LNCaP clone FGC (cell line): ENCODE measurements around the gene MAML3.

Experiments
- DNase-seq: peaks from one replicate; pipeline ENCODE4 v3.0.0-alpha.2; 2011; ENCODE audit warnings: low read depth
- H3K4me3 ChIP-seq: 2 replicates; pipeline ENCODE4 v1.5.1; 2011; ENCODE audit warnings: mild to moderate bottlenecking, low read depth, low read length, control low read depth
- TF ChIP-seq, protein P1 (sequence below): IDR thresholded peaks from 2 replicates; pipeline ENCODE4 v1.5.1; 2012; ENCODE audit warnings: mild to moderate bottlenecking; ENCODE audit not compliant: control insufficient read depth, insufficient read depth; ENCODE audit errors: extremely low read depth

Gene MAML3

DNA sequence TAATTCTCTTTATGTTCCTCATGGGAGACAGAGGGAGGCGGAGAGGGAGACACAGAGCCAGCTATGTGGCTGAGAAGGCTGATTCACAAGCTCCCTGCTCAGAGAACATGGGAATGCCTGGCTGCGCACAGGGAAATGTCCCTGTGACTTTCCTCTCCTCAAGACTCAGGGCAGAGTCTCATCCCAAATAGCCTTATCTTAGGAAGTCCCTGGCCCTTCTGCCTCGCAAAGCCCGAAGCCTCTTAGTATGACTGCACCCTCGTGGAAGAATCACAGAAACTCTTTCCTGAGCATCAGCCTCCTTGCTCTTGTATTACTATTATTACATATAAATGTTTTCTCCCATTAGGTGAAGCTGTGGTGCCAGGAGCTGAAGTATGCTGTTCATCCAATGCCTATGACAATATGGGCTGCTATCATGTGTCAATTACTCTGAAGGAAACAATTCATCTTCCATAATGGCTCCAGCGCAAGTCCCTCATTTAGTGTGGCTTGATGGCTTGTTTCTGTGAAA, 257.8 kb downstream of the MAML3 start:
- H3K4me3 ChIP-seq, result no peak overlapping the region
- TF ChIP-seq, protein P1, sequence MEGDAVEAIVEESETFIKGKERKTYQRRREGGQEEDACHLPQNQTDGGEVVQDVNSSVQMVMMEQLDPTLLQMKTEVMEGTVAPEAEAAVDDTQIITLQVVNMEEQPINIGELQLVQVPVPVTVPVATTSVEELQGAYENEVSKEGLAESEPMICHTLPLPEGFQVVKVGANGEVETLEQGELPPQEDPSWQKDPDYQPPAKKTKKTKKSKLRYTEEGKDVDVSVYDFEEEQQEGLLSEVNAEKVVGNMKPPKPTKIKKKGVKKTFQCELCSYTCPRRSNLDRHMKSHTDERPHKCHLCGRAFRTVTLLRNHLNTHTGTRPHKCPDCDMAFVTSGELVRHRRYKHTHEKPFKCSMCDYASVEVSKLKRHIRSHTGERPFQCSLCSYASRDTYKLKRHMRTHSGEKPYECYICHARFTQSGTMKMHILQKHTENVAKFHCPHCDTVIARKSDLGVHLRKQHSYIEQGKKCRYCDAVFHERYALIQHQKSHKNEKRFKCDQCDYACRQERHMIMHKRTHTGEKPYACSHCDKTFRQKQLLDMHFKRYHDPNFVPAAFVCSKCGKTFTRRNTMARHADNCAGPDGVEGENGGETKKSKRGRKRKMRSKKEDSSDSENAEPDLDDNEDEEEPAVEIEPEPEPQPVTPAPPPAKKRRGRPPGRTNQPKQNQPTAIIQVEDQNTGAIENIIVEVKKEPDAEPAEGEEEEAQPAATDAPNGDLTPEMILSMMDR, result no peak
- no peak for DNase-seq

DNA sequence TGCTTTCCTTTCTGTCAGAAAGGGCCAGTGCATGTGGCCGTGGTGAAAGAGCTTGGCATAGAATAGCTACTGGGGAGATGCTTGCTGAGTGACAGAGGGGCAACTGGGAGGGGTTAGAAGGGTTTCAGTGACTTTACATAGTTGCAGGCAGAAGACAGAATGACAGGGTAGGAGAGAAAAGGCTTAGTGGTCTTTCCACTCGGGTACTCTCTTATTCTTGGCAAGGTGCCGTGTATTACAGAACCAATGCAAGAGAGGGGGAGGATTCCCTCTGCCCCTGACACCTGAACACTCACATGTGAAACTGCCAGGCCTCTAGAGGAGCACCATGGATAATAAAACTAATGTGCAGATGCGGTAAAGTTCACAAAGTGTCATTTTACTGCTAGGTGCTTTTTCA, 260.2 kb downstream of the MAML3 start:
- no peak overlapping the region for H3K4me3 ChIP-seq
- TF ChIP-seq, protein P1, result no peak
- no peak for DNase-seq

DNA sequence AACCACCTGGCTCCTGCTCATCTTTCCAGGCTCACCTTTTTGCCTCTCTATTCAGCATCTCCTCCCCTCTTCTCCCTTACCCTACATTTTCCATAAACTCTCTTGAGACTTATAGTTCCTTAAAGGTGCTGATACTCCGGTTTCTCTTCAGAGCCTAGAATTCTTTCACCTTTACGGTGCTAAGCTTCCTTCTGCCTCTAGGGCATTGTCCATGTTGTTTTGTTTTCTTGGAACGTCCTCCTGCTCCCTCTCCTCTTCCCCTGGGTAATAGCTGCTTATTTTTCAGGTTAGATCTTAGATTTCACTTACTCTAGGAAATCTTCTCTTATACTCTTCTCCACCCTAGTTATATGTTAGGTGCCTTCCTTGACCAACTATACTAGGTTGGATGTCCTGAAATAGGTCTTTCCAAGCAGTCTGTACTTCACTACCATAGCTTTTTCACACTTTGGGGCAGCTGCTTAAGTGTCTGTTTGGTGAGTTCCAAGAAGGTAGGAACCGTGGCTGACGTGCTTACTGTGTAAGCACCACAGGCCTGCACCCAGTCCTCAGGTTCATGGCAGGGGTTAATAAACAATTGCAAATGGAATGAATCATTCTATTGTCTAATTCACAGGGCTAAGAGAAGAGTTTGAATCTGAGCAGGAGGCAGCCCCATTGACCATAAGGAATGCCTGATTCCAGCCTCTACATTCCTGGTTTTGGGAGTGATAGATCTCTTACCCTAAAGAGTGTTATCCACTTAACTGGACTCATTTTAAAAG, 260.8 kb downstream of the MAML3 start:
- no peak for DNase-seq
- H3K4me3 ChIP-seq, result no peak overlapping the region
- TF ChIP-seq, protein P1, result no peak

DNA sequence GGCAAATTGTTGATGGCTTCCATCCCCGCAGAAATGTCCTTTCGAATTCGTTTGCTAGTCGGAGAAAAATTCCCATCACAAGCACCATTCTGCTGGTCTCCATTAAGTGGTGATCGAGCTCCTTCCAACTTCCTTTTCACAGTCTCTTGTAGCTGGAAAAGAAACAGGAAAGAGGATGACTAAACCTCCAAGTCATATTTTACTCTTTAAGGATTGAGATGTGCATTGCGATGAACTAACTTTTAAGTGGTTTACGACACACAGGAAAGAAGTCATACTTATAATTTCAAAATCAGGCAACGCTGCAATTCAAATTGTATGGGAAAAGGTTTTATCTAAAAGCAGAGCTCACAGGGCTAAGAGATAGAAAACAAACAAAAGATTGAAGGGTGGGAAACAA, 263.2 kb downstream of the MAML3 start:
- TF ChIP-seq, protein P1, result no peak
- DNase-seq, result no peak
- no peak overlapping the region for H3K4me3 ChIP-seq

DNA sequence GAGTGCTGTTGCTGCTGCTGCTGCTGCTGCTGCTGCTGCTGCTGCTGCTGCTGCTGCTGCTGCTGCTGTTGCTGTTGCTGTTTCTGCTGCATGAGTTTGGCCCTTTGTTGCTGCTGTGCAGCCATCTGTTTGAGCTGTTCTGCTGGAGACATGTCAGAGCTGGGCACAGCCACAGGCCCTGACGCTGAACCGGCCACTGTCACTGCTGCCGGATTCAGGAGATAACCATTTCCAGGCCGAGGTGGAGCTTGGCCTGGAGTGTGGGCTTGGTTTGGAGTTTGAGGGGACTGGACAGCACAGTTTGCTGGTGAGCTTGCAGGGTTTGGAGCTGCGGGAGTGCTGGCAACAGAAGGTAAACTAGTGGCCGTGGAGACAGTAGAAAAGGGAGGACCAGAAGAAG, 264.1 kb downstream of the MAML3 start:
- no peak overlapping the region for H3K4me3 ChIP-seq
- DNase-seq, result no peak
- TF ChIP-seq, protein P1, result no peak

DNA sequence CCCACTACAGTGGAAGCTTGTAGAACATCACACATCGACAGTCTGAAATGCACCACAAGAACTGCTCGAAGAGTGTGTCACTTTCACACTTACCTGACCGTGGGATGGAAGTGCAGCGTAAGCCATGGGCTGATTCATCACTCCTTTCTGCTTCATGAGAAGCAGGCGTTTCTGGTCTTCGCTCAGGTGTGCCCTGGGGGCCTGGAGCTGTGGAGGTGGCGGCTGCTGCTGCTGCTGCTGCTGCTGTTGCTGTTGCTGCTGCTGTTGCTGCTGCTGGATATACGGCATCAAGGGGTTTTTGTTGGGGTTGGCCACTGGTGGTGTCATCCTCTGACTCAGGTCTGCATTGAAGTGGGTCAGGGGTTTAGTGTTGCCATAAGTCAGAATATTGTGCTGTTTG, 264.7 kb downstream of the MAML3 start:
- no peak for DNase-seq

More for the DNA sequence above, 264.7 kb downstream of the MAML3 start:
- no peak overlapping the region for H3K4me3 ChIP-seq
- TF ChIP-seq, protein P1, result no peak
